HEK293 (cell line): Measurements from ENCODE around the gene ANO8.

Source experiments
- CTCF ChIA-PET: fragments of 350-600 bp; formaldehyde crosslinking; extraction: SDS; loops from one replicate; lab custom pipeline; 2021; ENCODE audit warnings: antibody characterized with exemption; lab: Yijun Ruan, JAX
- POLR2A ChIA-PET: fragments of 300-600 bp; formaldehyde crosslinking; extraction: SDS; loops from one replicate; lab custom pipeline; 2020; ENCODE audit warnings: antibody characterized with exemption, inconsistent platforms; lab: Yijun Ruan, JAX
- H3K27ac ChIP-seq: fragments of 200-500 bp; sonication (Bioruptor generic); 2 replicates; pipeline ENCODE4 v1.5.1; 2014; ENCODE audit warnings: low read depth, low read length, control low read depth, inconsistent platforms; ENCODE audit errors: extremely low read depth
- H3K36me3 ChIP-seq, 2 experiments: fragments of 200-500 bp in 1 of 2; sonication (Bioruptor generic) in 1 of 2; 1 replicate in 1 of 2; 2 replicates in 1 of 2; pipeline ENCODE4 v1.5.1; 2014 to 2017; ENCODE audit warnings: inconsistent platforms in 2 of 2, low read length in 2 of 2; ENCODE audit not compliant: control insufficient read depth in 2 of 2, insufficient read depth in 1 of 2
- H3K4me1 ChIP-seq: fragments of 200-500 bp; sonication (Bioruptor generic); 2 replicates; pipeline ENCODE4 v1.5.1; 2014; ENCODE audit warnings: mild to moderate bottlenecking, low read length, inconsistent platforms; ENCODE audit not compliant: control insufficient read depth, insufficient read depth
- H3K4me3 ChIP-seq: 2 replicates; pipeline ENCODE4 v1.5.1; 2011; ENCODE audit warnings: low read depth, mild to moderate bottlenecking, control low read depth, low read length, moderate library complexity
- H3K9me3 ChIP-seq: fragments of 200-500 bp; sonication (Bioruptor generic); 2 replicates; pipeline ENCODE4 v1.5.1; 2014; ENCODE audit warnings: low read depth, low read length, inconsistent platforms; ENCODE audit not compliant: control insufficient read depth, insufficient read depth
- GLI4 ChIP-seq: fragments of 450-650 bp; formaldehyde crosslinking; IDR thresholded peaks from 2 replicates; pipeline ENCODE4 v1.5.1; 2016; ENCODE audit warnings: missing biosample characterization, missing genetic modification characterization
- GLIS1 ChIP-seq: fragments of 450-650 bp; formaldehyde crosslinking; IDR thresholded peaks from 2 replicates; pipeline ENCODE4 v1.5.1; 2016; ENCODE audit warnings: missing biosample characterization, missing genetic modification characterization
- IKZF3 ChIP-seq: fragments of 450-650 bp; IDR thresholded peaks from 2 replicates; pipeline ENCODE4 v1.5.0; 2018; ENCODE audit warnings: missing biosample characterization, mild to moderate bottlenecking, missing genetic modification characterization, moderate library complexity
- KLF10 ChIP-seq: fragments of 450-650 bp; IDR thresholded peaks from 2 replicates; pipeline ENCODE4 v1.5.1; 2018; ENCODE audit warnings: missing biosample characterization, mild to moderate bottlenecking, missing genetic modification characterization
- KLF9 ChIP-seq: fragments of 450-650 bp; formaldehyde crosslinking; IDR thresholded peaks from 2 replicates; pipeline ENCODE4 v1.5.1; 2016; ENCODE audit warnings: missing biosample characterization, missing genetic modification characterization, low read depth
- MEIS1 ChIP-seq: sonication (generic); formaldehyde crosslinking; IDR thresholded peaks from 2 replicates; pipeline ENCODE4 v1.8.1; 2022; ENCODE audit warnings: missing genetic modification reagents, mild to moderate bottlenecking, borderline replicate concordance
- SCRT2 ChIP-seq: fragments of 450-650 bp; formaldehyde crosslinking; IDR thresholded peaks from 2 replicates; pipeline ENCODE4 v1.5.1; 2016; ENCODE audit warnings: missing biosample characterization, missing genetic modification characterization
- SP2 ChIP-seq: fragments of 450-650 bp; formaldehyde crosslinking; IDR thresholded peaks from 2 replicates; pipeline ENCODE4 v1.5.1; 2016; ENCODE audit warnings: missing biosample characterization, missing genetic modification characterization
- WT1 ChIP-seq: fragments of 450-650 bp; formaldehyde crosslinking; IDR thresholded peaks from 2 replicates; pipeline ENCODE4 v1.5.1; 2016; ENCODE audit warnings: missing biosample characterization, missing genetic modification characterization
- ZBTB1 ChIP-seq: fragments of 450-650 bp; formaldehyde crosslinking; IDR thresholded peaks from 2 replicates; pipeline ENCODE4 v1.5.1; 2016; ENCODE audit warnings: missing biosample characterization, missing genetic modification characterization
- ZBTB7A ChIP-seq: fragments of 450-650 bp; formaldehyde crosslinking; IDR thresholded peaks from 2 replicates; pipeline ENCODE4 v1.5.1; 2016; ENCODE audit warnings: low read depth, missing biosample characterization, missing genetic modification characterization
- ZFHX2 ChIP-seq: fragments of 450-650 bp; formaldehyde crosslinking; conservative IDR thresholded peaks from 2 replicates; pipeline ENCODE4 v1.5.1; 2016; ENCODE audit warnings: missing biosample characterization, missing genetic modification characterization
- ZIC2 ChIP-seq: fragments of 450-650 bp; formaldehyde crosslinking; IDR thresholded peaks from 2 replicates; pipeline ENCODE4 v1.5.1; 2016; ENCODE audit warnings: missing biosample characterization, missing genetic modification characterization
- ZNF114 ChIP-seq: fragments of 450-650 bp; formaldehyde crosslinking; IDR thresholded peaks from 2 replicates; pipeline ENCODE4 v1.5.0; 2017; ENCODE audit warnings: missing biosample characterization, missing genetic modification characterization
- ZNF169 ChIP-seq: fragments of 450-650 bp; formaldehyde crosslinking; IDR thresholded peaks from 2 replicates; pipeline ENCODE4 v1.5.1; 2016; ENCODE audit warnings: missing biosample characterization, missing genetic modification characterization
- ZNF266 ChIP-seq: fragments of 450-650 bp; formaldehyde crosslinking; IDR thresholded peaks from 2 replicates; pipeline ENCODE4 v1.5.1; 2016; ENCODE audit warnings: missing biosample characterization, missing genetic modification characterization, low read depth
- ZNF280C ChIP-seq: fragments of 450-650 bp; formaldehyde crosslinking; IDR thresholded peaks from 2 replicates; pipeline ENCODE4 v1.5.1; 2016; ENCODE audit warnings: missing biosample characterization, missing genetic modification characterization
- ZNF335 ChIP-seq: fragments of 450-650 bp; formaldehyde crosslinking; conservative IDR thresholded peaks from 2 replicates; pipeline ENCODE4 v1.5.1; 2016; ENCODE audit warnings: missing biosample characterization, missing genetic modification characterization
- ZNF391 ChIP-seq: fragments of 450-650 bp; formaldehyde crosslinking; IDR thresholded peaks from 2 replicates; pipeline ENCODE4 v1.5.1; 2016; ENCODE audit warnings: low read depth, missing biosample characterization, missing genetic modification characterization, borderline replicate concordance
- ZNF549 ChIP-seq: fragments of 450-650 bp; IDR thresholded peaks from 2 replicates; pipeline ENCODE4 v1.5.1; 2018; ENCODE audit warnings: missing biosample characterization, missing genetic modification characterization, mild to moderate bottlenecking, inconsistent platforms, moderate library complexity
- ZNF623 ChIP-seq: fragments of 450-650 bp; formaldehyde crosslinking; IDR thresholded peaks from 2 replicates; pipeline ENCODE4 v1.5.1; 2016; ENCODE audit warnings: missing biosample characterization, missing genetic modification characterization
- ZNF629 ChIP-seq: fragments of 450-650 bp; formaldehyde crosslinking; IDR thresholded peaks from 2 replicates; pipeline ENCODE4 v1.5.1; 2017; ENCODE audit warnings: missing biosample characterization, missing genetic modification characterization
- ZNF692 ChIP-seq: fragments of 450-650 bp; formaldehyde crosslinking; IDR thresholded peaks from 2 replicates; pipeline ENCODE4 v1.5.1; 2016; ENCODE audit warnings: missing biosample characterization, missing genetic modification characterization
- ZNF792 ChIP-seq: fragments of 450-650 bp; formaldehyde crosslinking; IDR thresholded peaks from 2 replicates; pipeline ENCODE4 v1.5.1; 2016; ENCODE audit warnings: missing biosample characterization, missing genetic modification characterization
- ZNF837 ChIP-seq: fragments of 450-650 bp; formaldehyde crosslinking; IDR thresholded peaks from 2 replicates; pipeline ENCODE4 v1.5.1; 2016; ENCODE audit warnings: missing biosample characterization, missing genetic modification characterization
- TF ChIP-seq, protein P1 (sequence below): fragments of 450-650 bp; formaldehyde crosslinking; IDR thresholded peaks from 2 replicates; pipeline ENCODE4 v1.5.1; 2016; ENCODE audit warnings: missing biosample characterization, missing genetic modification characterization, low read depth
- TF ChIP-seq, protein P2 (sequence below): fragments of 450-650 bp; formaldehyde crosslinking; IDR thresholded peaks from 2 replicates; pipeline ENCODE4 v1.5.1; 2016; ENCODE audit warnings: missing biosample characterization, missing genetic modification characterization
- TF ChIP-seq, protein P3 (sequence below): fragments of 450-650 bp; formaldehyde crosslinking; IDR thresholded peaks from 2 replicates; pipeline ENCODE4 v1.5.1; 2016; ENCODE audit warnings: missing biosample characterization, missing genetic modification characterization

Gene ANO8

DNA sequence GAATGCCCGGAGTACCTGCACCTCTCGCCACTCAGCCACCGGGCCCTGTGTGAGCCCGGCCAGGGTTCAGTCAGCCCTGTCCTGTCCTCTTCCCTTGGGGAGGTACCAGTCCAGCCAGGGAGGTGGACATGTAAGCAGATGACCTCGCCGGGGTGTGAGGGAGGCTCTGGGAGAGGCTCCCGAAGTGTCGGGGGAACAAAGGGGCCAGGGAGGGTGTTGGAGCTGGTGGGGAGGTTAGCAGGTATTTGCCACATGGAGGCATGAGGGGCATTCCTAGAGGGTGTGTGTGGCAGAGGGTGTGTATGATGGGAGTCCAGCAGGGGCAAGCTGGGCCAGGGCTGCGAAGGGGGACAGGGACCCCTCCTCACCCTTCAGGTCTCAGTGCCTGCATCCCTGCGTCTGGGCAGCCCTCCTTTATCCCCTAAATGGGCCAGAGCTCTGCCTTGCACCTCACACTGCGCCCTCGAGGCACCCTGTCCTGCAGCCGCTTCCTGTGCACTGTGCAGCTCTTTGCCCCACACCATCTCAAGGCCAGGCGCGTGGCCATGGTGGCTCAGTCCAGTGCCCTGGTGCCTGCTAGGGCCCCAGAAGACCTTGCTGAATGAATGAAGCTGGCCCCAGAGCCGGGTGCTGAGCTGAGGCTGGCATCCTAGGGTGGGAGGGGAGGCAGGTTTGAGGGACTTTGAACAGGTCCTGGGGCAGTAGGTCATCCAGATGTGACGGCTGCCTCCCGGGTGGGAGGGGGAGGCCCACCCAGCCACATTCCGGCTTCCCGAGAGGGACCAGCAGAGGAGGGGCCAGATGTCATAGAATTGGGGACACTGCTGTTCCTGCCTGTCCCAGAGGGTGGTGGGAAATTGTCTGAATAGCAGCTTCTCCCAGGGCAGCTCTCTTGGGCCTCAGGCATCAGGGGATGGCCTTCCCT, 22.2 kb downstream of the ANO8 start:
- CTCF ChIA-PET = interaction anchor here (0.6 to 1.6 kb wide), 2 partner anchors 21 to 23 kb away, joined by 3 read pairs; no protein-coding TSS in a partner anchor
- Histone ChIP-seq H3K9me3 (no peaks in the 10 kb centered on the region), H3K27ac (no peak overlapping the region), H3K4me1 (no peaks in the 10 kb centered on the region), H3K4me3 (no peak overlapping the region), H3K36me3 (peaks cover 3 to 44% of the 10 kb centered on the region in 2 experiments; a peak in 2 of 3 replicates)
- POLR2A ChIA-PET = no interaction called here
- TF ChIP-seq ZNF792 (no peak), ZNF169 (tag by site-specific recombination) (no peak), MEIS1 (CRISPR knock-in tag) (no peak), ZNF280C (tag by site-specific recombination) (no peak), SP2 (peak; percentile 11; the same call in 1 of the 2 replicates), GLIS1 (peak; percentile 63), WT1 (tag by site-specific recombination) (peak; percentile 41; the same call in 1 of the 2 replicates), KLF9 (no peak)
- TF ChIP-seq, protein P1, sequence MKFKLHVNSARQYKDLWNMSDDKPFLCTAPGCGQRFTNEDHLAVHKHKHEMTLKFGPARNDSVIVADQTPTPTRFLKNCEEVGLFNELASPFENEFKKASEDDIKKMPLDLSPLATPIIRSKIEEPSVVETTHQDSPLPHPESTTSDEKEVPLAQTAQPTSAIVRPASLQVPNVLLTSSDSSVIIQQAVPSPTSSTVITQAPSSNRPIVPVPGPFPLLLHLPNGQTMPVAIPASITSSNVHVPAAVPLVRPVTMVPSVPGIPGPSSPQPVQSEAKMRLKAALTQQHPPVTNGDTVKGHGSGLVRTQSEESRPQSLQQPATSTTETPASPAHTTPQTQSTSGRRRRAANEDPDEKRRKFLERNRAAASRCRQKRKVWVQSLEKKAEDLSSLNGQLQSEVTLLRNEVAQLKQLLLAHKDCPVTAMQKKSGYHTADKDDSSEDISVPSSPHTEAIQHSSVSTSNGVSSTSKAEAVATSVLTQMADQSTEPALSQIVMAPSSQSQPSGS = no peak

DNA sequence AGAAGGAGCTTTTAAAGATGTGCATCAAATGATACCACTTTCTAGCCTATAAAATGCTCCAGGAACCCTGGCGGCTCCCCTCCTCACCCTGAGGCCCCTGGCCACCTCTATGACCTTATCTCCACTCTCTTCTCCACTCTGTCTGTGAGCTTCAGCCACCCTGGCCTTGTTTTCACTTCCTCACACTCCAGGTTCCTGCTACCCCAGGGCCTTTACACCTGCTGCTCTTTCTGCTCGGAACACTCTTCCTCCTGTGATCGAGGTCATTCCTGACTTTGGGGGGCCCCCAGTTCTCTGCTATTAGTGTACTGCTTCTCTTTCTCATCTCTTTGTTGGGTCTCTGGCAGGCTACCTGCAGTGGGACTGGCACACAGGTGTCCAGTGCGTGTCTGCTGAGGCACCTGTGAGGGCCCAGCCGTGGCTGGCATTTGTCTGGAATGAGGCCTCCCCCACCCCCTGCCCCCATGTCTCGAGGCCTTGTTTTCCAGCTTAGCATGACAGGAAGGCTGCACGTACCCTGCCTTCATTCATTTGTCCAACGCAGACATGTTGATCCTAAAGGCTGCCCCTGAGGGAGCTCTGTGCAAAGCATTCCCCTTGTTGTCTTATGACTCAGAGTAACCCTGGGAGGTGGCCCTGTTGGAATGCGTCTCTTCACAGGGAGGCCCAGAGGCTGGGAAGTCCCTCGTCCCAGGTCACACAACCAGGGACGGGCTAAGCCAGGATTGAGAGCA, 23.0 kb downstream of the ANO8 start:
- Histone ChIP-seq H3K4me1 (no peaks in the 10 kb centered on the region), H3K27ac (no peak overlapping the region), H3K9me3 (no peaks in the 10 kb centered on the region), H3K4me3 (no peak overlapping the region), H3K36me3 (peaks cover 3 to 44% of the 10 kb centered on the region in 2 experiments; a peak in 2 of 3 replicates)
- CTCF ChIA-PET = interaction anchor here (1.1 kb wide), 1 partner anchor 9 kb away, joined by 3 read pairs; no protein-coding TSS in a partner anchor
- POLR2A ChIA-PET = no interaction called here
- TF ChIP-seq SCRT2 (tag by site-specific recombination) (peak; percentile 64), ZIC2 (tag by site-specific recombination) (peak; percentile 37; the same call in 1 of the 2 replicates), IKZF3 (tag by site-specific recombination) (no peak), ZNF629 (tag by site-specific recombination) (no peak), WT1 (tag by site-specific recombination) (no peak), GLIS1 (peak; percentile 93), ZNF623 (peak; percentile 96), ZBTB7A (tag by site-specific recombination) (no peak), GLI4 (tag by site-specific recombination) (no peak), ZBTB1 (tag by site-specific recombination) (no peak), ZNF837 (tag by site-specific recombination) (no peak), ZFHX2 (tag by site-specific recombination) (no peak), ZNF692 (tag by site-specific recombination) (0 out of 2 replicates have a peak, but pooled peaks have one; percentile 1), ZNF266 (tag by site-specific recombination) (no peak), ZNF391 (no peak), KLF10 (tag by site-specific recombination) (no peak), ZNF549 (tag by site-specific recombination) (no peak), ZNF114 (tag by site-specific recombination) (no peak), ZNF335 (tag by site-specific recombination) (no peak)
- TF ChIP-seq, protein P2, sequence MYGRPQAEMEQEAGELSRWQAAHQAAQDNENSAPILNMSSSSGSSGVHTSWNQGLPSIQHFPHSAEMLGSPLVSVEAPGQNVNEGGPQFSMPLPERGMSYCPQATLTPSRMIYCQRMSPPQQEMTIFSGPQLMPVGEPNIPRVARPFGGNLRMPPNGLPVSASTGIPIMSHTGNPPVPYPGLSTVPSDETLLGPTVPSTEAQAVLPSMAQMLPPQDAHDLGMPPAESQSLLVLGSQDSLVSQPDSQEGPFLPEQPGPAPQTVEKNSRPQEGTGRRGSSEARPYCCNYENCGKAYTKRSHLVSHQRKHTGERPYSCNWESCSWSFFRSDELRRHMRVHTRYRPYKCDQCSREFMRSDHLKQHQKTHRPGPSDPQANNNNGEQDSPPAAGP (tag by site-specific recombination) = no peak
- TF ChIP-seq, protein P3, sequence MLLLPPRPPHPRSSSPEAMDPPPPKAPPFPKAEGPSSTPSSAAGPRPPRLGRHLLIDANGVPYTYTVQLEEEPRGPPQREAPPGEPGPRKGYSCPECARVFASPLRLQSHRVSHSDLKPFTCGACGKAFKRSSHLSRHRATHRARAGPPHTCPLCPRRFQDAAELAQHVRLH (tag by site-specific recombination) = no peak
